NCI-H510A treated with DMSO at 0.1 percent for 48 hours (cell line): ENCODE results near the gene ELANE.
"Not testable (repeated sequence)": the region's sequence is repeated elsewhere in the genome, so short reads cannot be mapped to it uniquely, and the experiment has no call there.

Source experiments
- DNase-seq: peaks from one replicate; lab custom pipeline; 2025; lab: John Stamatoyannopoulos, UW

ELANE gene

DNA sequence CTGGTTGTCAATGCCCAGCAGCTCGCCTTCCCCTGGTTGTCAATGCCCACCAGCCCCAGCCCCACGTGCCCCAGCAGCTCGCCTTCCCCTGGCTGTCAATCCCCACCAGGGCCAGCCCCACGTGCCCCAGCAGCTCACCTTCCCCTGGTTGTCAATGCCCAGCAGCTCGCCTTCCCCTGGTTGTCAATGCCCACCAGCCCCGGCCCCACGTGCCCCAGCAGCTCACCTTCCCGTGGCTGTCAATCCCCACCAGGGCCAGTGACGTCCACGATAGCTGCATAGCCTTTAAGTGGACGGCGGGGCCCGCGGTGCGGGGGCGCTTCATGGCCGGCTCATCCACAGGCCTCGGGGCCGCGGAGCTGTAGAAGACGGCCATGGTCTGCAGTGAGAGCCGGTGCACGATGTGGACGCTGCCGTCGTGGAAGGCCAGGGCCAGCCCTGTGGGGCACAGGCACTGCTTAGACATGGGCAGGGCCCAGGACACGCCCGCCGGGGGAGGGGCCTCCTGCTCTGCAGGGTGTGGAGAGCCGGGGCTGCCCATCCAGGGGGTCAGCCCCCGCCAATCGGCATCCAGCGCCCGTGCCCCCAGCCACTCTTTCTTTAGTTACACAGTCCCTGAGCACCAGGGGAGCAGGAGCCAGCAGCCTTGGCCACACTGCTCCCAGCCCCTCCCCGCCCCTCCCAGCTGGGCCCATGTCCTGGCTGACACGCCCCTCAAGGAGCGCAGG is 27.8 kb downstream of the ELANE start:
- DNase-seq = no peak

DNA sequence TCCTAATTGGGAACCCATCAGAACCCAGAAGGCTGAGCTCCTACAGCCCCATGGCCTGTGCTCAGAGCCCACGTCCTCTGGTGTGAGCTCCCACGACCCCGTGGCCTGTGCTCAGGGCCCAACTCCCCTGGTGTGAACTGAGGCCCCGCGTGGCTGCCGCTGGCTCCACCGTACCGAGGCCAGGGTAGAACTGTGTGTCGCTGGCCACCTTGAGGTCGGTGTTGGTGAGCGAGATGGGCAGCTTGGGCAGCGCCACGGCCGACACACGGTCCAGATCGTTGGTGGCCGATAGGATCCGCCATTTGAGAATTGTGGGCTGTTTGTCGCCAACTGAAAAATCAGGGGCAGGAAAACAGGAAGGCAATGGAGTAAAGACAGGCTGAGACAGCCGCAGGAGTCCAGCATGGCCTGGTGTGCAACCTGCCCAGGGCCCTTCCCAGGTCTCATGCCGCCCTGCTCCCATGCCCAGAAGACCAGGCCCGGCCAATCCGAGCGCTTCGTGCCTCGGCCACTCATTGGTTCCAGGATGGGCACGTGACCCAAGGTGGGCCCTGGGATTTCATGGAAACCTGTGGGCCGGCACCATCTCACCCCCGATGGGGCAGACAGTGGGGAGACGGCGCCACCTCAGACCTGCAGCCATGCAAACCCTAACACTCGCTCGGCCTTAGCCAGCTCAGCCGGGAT is 29.4 kb downstream of the ELANE start:
- no peak for DNase-seq

- no peak for DNase-seq
Measured at GRCh38 chr19:882871-883497, 30.9 kb downstream of the ELANE start.

DNA sequence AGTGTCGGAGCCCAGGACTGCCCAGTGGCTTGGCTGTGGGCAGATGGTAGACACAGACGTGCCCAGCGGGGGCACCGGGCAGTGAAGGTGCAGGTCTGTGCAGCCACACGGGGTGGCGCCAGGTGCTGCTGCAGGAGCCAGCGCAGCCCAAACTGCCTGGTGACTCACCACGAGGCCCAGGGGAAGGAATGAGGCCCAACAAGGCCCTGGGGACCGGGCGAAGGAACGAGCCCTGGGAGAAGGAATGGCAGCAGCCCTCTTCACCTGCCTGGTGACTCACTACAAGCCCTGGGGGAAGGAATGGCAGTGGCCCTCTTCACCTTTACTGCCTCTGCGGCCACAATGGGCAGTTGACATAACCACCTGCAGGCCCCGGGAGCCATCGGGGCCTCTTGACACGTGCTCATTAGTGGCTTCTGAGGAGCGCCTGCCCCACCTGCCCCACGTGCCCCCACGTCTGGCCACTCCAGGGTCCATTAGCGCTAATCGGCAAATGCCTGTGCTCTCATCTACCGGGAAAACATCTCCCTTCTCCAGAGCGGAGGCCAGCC is 31.6 kb downstream of the ELANE start:
- DNase-seq = no peak

DNA sequence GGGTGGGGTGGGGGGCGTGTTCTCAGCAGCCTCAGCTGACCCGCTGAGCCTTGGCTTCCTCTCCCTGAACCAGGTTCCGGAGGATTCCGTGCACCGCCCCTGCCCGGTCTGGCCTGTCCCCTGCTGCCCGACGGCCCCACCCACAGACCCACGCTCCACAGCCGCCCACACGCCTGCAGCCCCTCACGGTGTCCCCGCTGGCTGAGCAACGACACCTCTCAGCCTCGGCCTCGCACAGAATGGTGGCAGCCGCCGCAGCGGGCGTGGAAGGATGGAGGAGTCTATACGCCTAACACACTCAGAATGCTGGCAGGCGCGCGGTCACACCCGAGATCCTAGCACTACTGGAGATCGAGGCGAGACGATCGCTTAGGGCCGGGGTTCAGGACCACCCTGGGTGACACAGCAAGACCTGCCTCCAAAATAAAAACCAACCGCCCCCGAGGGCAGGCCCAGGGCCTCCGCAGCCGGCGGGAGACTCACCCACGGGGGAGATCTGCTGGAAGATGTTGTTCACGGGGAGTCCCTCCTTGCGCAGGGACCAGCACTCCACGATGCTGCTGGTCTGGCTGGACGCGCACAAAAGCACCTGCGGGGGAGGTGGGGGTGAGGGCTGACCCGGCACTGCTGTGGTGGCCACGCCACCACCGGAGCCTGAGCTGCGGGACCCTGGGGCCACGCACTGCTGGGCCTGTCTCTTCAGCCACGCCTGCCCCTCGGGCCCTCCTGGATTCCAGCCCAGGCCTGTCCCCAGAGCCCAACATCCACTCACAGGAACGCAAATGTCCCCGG is 32.5 kb downstream of the ELANE start:
- no peak for DNase-seq

DNA sequence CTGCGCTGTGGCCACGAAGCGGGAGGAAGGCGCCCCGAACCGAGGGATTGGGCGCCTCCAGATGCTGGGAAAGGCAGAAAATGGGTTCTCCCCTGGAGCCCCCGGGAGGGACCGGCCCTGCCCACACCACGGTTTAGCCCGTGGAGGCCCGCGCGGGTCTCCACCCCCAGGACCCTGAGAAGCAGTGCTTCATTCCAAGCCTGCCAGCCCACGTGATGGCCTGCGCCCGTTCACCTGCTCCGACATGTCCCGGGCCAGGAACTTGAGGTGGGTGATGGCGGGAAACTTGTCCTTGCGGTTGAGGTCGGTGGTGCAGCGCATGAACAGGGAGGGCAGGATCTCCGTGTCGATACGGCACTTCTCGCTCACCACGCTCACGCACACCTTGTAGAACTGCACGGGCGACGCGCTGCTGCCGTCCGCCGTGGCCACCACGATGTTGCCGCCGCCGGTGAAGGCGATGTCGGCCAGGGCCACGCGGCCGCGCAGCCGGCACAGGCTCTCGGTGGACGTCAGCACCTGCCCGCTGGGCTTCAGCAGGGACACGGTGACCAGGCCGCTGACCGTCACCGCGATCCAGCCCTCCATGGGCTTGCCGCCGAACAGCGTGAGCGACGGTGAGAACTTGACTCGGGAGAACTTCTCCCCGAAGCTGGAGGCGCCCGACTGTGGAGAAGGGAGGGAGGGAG is 33.6 kb downstream of the ELANE start:
- no peak for DNase-seq

DNA sequence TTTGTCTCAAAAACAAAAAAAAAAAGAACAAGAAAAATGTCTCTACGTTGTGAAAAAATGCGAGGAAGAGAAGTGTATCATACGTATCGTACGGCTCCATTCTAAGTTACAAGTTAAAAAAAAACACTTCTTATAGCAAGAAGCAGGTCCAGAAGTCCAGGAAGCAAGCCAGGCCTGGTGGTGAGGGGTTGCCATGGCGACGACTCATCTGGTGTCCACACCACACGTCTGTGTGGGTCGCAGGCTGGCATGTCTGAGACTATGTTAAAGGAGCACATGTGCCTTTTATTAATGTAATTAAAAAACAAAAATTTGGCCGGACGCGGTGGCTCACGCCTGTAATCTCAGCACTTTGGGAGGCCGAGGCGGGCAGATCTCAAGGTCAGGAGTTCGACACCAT is 35.0 kb downstream of the ELANE start:
- no peak for DNase-seq

DNA sequence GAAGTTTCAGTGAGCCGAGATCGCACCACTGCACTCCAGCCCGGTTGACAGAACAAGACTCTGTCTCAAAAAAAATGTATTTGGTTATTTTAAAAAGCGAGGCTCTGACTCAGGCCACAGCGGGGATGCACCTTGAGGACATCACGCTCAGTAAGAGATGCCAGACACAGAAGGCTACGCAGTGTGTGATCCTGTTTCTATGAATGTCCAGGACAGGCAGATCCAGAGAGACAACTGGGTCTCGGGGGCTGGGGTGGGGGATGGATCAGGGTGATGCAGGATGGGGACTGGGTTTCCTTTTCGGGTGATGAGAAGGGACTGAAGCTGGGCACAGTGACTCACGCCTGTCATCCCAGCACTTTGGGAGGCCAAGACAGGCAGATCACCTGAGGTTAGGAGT is 35.5 kb downstream of the ELANE start:
- no peak for DNase-seq

- DNase-seq = no peak
Measured at GRCh38 chr19:888581-889385, 36.7 kb downstream of the ELANE start.

DNA sequence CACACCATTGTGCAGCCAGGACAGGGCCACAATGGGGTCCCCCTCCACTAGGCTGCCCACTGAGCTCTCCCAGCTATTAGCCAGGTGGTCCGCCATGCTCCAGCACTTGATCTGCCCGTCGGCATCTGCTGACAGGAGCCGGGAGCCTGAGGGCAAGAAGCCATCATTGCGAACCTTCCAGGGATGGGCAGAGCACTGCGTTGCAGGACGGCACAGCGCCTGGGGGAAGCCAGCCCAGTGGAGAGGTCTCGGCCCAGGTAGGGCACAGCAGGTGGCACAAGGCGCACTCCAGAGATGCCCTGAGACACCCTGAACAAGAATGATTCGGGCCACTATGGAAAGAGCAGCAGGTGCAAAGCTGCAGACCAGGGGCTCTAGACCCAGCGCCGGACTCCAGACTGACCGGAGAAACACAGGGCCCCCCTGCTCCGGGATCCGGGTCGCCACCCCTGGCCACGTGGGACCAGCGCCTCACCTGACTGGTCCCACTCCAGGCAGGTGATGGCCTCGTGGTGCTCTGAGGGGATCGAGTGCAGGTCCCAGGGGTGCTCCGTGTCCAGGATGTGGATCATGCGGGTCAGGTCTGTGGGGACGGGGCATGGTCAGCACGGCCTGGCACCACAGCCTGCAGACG is 37.7 kb downstream of the ELANE start:
- no peak for DNase-seq

DNA sequence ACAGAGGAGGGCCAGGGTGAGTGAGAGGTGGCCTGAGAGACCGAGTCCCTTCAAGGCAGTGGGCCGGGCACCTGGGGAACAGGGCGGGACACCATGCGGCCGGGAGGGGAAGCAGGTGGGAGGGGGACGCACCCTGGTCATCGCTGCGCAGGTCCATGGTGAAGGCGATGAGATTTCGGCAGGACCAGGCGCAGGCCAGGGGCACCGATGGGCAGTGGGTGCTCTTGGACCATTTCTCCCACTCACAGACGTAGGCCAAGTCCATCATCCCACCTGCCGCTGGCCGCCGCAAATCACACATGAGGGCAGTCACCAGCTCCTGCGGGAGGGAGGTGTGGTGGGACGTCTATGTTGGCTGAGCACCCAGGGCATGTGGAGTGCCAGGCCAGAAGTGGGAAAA is 38.7 kb downstream of the ELANE start:
- DNase-seq = no peak

DNA sequence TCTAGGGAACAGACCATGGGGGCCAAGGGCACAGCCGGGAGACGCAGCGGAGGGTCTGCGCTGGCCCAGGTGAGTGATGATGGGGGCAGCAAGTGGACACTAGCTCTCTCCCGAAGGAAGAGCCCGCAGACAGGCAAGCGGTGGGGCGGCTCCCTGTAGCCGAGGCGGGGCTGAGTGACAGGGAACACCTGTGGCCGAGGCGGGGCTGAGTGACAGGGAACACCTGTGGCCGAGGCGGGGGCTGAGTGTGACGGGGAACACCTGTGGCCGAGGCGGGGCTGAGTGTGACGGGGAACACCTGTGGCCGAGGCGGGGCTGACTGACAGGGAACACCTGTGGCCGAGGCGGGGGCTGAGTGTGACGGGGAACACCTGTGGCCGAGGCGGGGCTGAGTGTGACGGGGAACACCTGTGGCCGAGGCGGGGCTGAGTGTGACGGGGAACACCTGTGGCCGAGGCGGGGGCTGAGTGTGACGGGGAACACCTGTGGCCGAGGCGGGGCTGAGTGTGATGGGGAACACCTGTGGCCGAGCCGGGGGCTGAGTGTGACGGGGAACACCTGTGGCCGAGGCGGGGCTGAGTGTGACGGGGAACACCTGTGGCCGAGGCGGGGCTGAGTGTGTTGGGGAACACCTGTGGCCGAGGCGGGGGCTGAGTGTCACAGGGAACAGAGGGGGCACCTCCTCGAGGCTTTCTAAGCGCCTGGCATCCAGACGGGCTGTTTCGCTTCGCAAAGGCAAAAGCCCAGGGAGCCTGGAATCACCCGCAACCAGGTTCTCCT is 39.5 kb downstream of the ELANE start:
- not testable (repeated sequence) for DNase-seq

DNA sequence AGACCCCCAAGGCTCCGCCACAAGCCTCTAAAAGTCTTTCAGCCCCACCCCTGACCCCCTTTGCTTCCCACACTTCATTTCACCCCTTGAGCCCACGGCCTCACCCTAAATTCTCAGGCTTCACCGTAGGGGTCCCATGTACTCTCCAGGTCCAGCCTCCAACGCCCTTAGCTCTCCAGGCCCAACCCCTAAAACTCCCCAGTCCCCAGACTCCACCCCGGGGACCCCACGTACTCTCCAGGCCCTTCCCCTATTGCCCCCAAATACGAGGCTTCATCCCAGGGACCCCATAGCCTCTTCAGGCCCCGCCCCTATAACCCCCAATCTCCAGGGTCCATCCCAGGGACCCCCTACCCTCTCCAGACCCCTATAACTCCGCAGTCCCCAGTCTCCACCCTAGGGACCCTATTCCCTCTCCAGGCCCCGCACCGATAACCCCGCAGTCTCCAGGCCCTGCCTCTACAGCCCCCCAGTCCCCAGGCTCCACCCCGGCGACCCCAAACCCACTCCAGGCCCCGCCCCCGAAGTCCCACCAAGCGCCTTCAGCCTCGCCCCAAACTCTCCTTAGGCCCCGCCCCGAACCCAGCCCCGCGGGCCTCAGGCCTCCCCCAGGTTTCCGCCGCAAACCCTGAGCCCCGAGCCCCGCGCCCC is 40.3 kb downstream of the ELANE start:
- DNase-seq = no peak

DNA sequence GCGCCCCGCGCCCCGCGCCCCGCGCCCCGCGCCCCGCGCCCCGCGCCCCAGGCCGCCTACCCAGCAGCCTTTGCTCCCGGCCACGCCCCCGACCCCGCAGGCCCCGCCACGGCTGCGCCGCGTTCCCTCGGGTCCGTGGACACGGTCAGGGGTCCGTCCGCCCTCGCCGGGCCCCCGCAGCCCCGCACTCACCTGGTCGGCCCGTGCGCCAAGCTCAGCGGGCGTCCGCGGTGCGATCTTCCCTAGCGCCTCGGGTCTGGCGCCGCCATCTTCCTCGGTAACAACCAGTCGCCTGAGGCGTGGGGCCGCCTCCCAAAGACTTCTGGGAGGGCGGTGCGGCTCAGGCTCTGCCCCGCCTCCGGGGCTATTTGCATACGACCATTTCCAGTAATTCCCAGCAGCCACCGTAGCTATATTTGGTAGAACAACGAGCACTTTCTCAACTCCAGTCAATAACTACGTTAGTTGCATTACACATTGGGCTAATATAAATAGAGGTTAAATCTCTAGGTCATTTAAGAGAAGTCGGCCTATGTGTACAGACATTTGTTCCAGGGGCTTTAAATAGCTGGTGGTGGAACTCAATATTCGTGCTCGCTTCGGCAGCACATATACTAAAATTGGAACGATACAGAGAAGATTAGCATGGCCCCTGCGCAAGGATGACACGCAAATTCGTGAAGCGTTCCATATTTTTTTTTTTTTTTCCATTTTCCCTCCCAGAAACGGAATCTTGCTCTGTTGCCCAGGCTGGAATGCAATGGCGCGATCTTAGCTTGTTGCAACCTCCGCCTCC is 41.0 kb downstream of the ELANE start, which contains the start of the genes MED16 and RNU6-9:
TSS of gene MED16 (minus strand) at position 294 of the 796 bp plus-strand sequence. CDS start 2,056 bp downstream, outside the sequence.
TSS of gene RNU6-9 (plus strand) at position 591 of the 796 bp plus-strand sequence.
- DNase-seq = peak; percentile 78

DNA sequence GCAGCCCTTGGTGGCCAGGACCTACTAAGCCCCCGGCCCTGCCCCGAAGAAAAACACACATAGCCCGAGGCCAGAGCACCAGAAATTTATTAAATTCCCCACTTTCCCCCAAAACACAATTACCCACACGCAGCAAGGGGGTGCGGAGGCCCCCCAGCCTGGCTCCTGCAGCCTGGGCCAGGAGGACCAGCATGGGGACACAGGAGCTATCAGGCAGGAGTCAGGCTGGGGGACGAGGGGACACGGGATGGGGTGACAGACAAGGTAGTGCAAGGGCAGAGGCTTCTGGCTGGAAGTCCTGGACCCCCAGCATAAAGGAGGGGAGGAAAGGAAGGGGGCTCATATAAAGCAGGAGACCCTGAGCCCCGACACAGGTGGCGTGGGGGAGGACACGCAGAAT is 44.3 kb downstream of the ELANE start:
- no peak for DNase-seq

- DNase-seq = no peak
Measured at GRCh38 chr19:896999-897398, 44.9 kb downstream of the ELANE start.

DNA sequence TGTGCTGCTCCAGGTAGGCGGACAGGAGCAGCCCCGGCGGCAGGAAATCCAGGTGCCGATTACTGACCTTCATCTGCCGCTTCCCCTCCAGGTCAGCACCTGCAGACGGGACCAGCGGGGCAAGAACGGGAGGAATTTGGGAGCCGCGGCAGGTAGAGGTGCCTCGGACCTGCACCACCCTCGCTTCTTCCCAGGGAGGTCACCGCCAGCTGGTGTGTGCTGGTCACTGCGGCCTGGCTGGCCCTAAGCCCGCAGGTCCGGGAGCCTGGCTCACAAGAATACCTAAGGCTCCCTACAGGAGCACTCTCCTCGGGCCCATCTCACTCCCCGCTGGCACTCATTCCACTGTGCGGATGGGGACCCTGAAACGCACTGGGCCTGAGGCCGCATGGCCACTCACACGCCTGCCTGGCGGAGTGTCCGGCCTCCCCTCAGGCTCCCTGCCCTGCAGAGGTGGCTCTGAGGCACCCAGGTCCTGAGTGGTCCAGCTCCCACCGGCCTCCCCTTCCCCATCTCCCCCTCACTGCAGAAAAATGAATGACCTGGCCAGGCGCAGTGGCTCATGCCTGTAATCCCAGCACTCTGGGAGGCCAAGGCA is 45.4 kb downstream of the ELANE start:
- DNase-seq = no peak
